Neural cell (in vitro differentiated cells): Measurements from ENCODE around the gene ALOX5. TPM values are rescaled to one million over a fixed set of nuclear protein-coding genes. Genes with fewer than 3 reads are reported as not detected.

Experiments
- H2AFZ ChIP-seq: fragments of 200-600, 300-800 bp; sonication (generic), shearing (Covaris generic); 2 replicates; pipeline ENCODE4 v1.6.0; 2014; ENCODE audit warnings: low read depth, mild to moderate bottlenecking, antibody characterized with exemption, low read length, moderate library complexity
- H3F3A ChIP-seq: fragments of 200-600 bp; shearing (Covaris generic); 2 replicates; pipeline ENCODE4 v1.6.1; 2016; ENCODE audit warnings: mild to moderate bottlenecking, moderate library complexity, mixed read lengths, antibody characterized with exemption, low read length; ENCODE audit not compliant: insufficient read depth, poor library complexity, severe bottlenecking
- H3K27ac ChIP-seq: fragments of 200-600, 300-800 bp; sonication (generic), shearing (Covaris generic); 2 replicates; pipeline ENCODE4 v1.5.1; 2014; ENCODE audit warnings: mild to moderate bottlenecking, low read length, moderate library complexity
- H3K27me3 ChIP-seq: fragments of 300-800, 200-600 bp; sonication (generic), shearing (Covaris generic); 2 replicates; pipeline ENCODE4 v1.6.0; 2014; ENCODE audit warnings: mild to moderate bottlenecking, low read depth, low read length, moderate library complexity; ENCODE audit not compliant: insufficient read depth
- H3K36me3 ChIP-seq: fragments of 300-800, 200-600 bp; sonication (generic), shearing (Covaris generic); 2 replicates; pipeline ENCODE4 v1.5.1; 2014; ENCODE audit warnings: mild to moderate bottlenecking, antibody characterized with exemption, low read length, moderate library complexity; ENCODE audit not compliant: insufficient read depth
- H3K4me2 ChIP-seq: fragments of 300-800, 200-600 bp; sonication (generic), shearing (Covaris generic); 2 replicates; pipeline ENCODE4 v1.6.0; 2014; ENCODE audit warnings: mild to moderate bottlenecking, low read length
- H3K4me3 ChIP-seq: fragments of 300-800, 200-600 bp; sonication (generic), shearing (Covaris generic); 2 replicates; pipeline ENCODE4 v1.5.1; 2014; ENCODE audit warnings: mild to moderate bottlenecking, low read length, moderate library complexity
- H3K79me2 ChIP-seq: fragments of 200-600 bp; shearing (Covaris generic); replicated peaks from 2 replicates; pipeline ENCODE4 v1.6.0; 2014; ENCODE audit warnings: mild to moderate bottlenecking, low read length, moderate library complexity; ENCODE audit not compliant: insufficient read depth
- H3K9ac ChIP-seq: fragments of 300-800, 200-600 bp; sonication (generic), shearing (Covaris generic); 2 replicates; pipeline ENCODE4 v1.6.1; 2016; ENCODE audit warnings: mild to moderate bottlenecking, low read length, mixed read lengths
- H3K9me2 ChIP-seq: fragments of 200-600 bp; shearing (Covaris generic); 2 replicates; pipeline ENCODE4 v1.6.1; 2016; ENCODE audit warnings: mild to moderate bottlenecking, low read length, mixed read lengths; ENCODE audit not compliant: insufficient read depth
- H3K9me3 ChIP-seq: fragments of 200-600, 300-800 bp; sonication (generic), shearing (Covaris generic); 2 replicates; pipeline ENCODE4 v1.6.1; 2016; ENCODE audit warnings: mild to moderate bottlenecking, mixed run types, low read length, moderate library complexity, mixed read lengths
- H4K20me1 ChIP-seq: fragments of 200-600 bp; shearing (Covaris generic); 2 replicates; pipeline ENCODE4 v1.6.1; 2016; ENCODE audit warnings: mild to moderate bottlenecking, mixed run types; ENCODE audit not compliant: insufficient read depth
- EP300 ChIP-seq: fragments of 450-650 bp; conservative IDR thresholded peaks from 2 replicates; pipeline ENCODE4 v1.6.1; 2014; ENCODE audit warnings: antibody characterized with exemption, mild to moderate bottlenecking, moderate library complexity; ENCODE audit not compliant: poor library complexity, severe bottlenecking
- EZH2 ChIP-seq: fragments of 200-600, 300-800 bp; shearing (Covaris generic), sonication (generic); IDR thresholded peaks from 2 replicates; pipeline ENCODE4 v1.6.1; 2014; ENCODE audit warnings: antibody characterized with exemption, low read length, borderline replicate concordance, mild to moderate bottlenecking; ENCODE audit not compliant: insufficient read depth, poor library complexity, severe bottlenecking
- MXI1 ChIP-seq: fragments of 450-650 bp; conservative IDR thresholded peaks from 2 replicates; pipeline ENCODE4 v1.6.1; 2014; ENCODE audit warnings: antibody characterized with exemption, mild to moderate bottlenecking; ENCODE audit not compliant: poor library complexity, severe bottlenecking
- POLR2AphosphoS5 ChIP-seq: IDR thresholded peaks from 2 replicates; pipeline ENCODE4 v1.6.1; 2012
- RAD21 ChIP-seq: fragments of 450-650 bp; conservative IDR thresholded peaks from 2 replicates; pipeline ENCODE4 v1.6.1; 2014; ENCODE audit warnings: antibody characterized with exemption, mild to moderate bottlenecking, moderate library complexity
- REST ChIP-seq: IDR thresholded peaks from 2 replicates; pipeline ENCODE4 v1.6.1; 2012; ENCODE audit warnings: borderline replicate concordance
- SMC3 ChIP-seq: fragments of 450-650 bp; conservative IDR thresholded peaks from 2 replicates; pipeline ENCODE4 v1.6.1; 2014; ENCODE audit warnings: antibody characterized with exemption, mild to moderate bottlenecking, moderate library complexity; ENCODE audit not compliant: poor library complexity
- TAF1 ChIP-seq: IDR thresholded peaks from 2 replicates; pipeline ENCODE4 v1.6.1; 2012; ENCODE audit warnings: low read depth
- polyA plus RNA-seq: library from polyadenylated mRNA; depleted of rRNA; stranded (reverse); fragments of >200 nt; gene quantifications from 2 replicates; pipeline ENCODE4 v1.2.3, GENCODE V29; 2014

The ALOX5 gene
- polyA plus RNA-seq, 1 donor from 2014 or later, result not detected

GRCh38 chr10:45353186-45353585, 20.8 kb upstream of the ALOX5 start:
- Histone ChIP-seq H3K27ac (no peak overlapping the region), H3K79me2 (no peaks in the 10 kb centered on the region), H2AFZ (no peak overlapping the region), H3K9me3 (no peaks in the 10 kb centered on the region), H3K4me3 (no peak overlapping the region), H3K9ac (no peak overlapping the region), H3K36me3 (no peaks in the 10 kb centered on the region), H4K20me1 (no peaks in the 10 kb centered on the region), H3K4me2 (no peak overlapping the region), H3K27me3 (no peaks in the 10 kb centered on the region), H3F3A (no peaks in the 10 kb centered on the region), H3K9me2 (no peaks in the 10 kb centered on the region)
- TF ChIP-seq SMC3 (no peak), RAD21 (no peak), MXI1 (no peak), EZH2 (no peak), REST (no peak), POLR2AphosphoS5 (no peak), TAF1 (no peak), EP300 (no peak)

GRCh38 chr10:45354261-45354660, 19.8 kb upstream of the ALOX5 start:
- Histone ChIP-seq H3K4me3 (no peak overlapping the region), H4K20me1 (no peaks in the 10 kb centered on the region), H2AFZ (no peak overlapping the region), H3K9ac (no peak overlapping the region), H3K9me2 (no peaks in the 10 kb centered on the region), H3K9me3 (no peaks in the 10 kb centered on the region), H3K4me2 (no peak overlapping the region), H3K36me3 (no peaks in the 10 kb centered on the region), H3F3A (no peaks in the 10 kb centered on the region), H3K27ac (no peak overlapping the region), H3K27me3 (no peaks in the 10 kb centered on the region), H3K79me2 (no peaks in the 10 kb centered on the region)
- TF ChIP-seq RAD21 (no peak), EP300 (no peak), REST (no peak)
